Adrenal gland (tissue), 12 donors: ENCODE results near the gene ERN1. TPM values are rescaled to one million over a fixed set of nuclear protein-coding genes. Genes with fewer than 3 reads are reported as not detected.

Experiments
- DNase-seq, 7 donors: peaks; one replicate each; pipeline ENCODE4 v3.0.0-alpha.2; 2019 to 2020
- H3K27ac ChIP-seq, 5 donors: fragments of 200-600 bp; sonication (generic) in 4 of 5; 1 replicate in 3 of 5; 2 replicates in 2 of 5; pipeline versions ENCODE4 v1.5.1 to v1.8.0; 2016 to 2020; ENCODE audit warnings: mild to moderate bottlenecking in 1 of 5
- H3K27me3 ChIP-seq: fragments of 200-600 bp; 2 replicates; pipeline ENCODE4 v1.8.0; 2021
- H3K36me3 ChIP-seq, 2 donors: fragments of 200-600 bp; replicated peaks in 1 of 2; 1 replicate in 1 of 2; 2 replicates in 1 of 2; pipeline versions ENCODE4 v1.5.1 to v1.8.0; 2018 to 2022
- H3K4me1 ChIP-seq, 2 donors: fragments of 200-600 bp; replicated peaks in 1 of 2; 1 replicate in 1 of 2; 2 replicates in 1 of 2; pipeline versions ENCODE4 v1.5.1 to v1.8.0; 2018 to 2021
- H3K4me3 ChIP-seq, 4 donors: fragments of 200-600 bp; sonication (generic) in 3 of 4; one replicate each; pipeline ENCODE4 v1.5.1; 2016 to 2018
- H3K9me3 ChIP-seq, 3 donors: fragments of 200-600 bp; sonication (generic) in 1 of 3; replicated peaks in 1 of 3; 1 replicate in 2 of 3; 2 replicates in 1 of 3; pipeline versions ENCODE4 v1.5.1 to v1.8.0; 2016 to 2021
- POLR2A ChIP-seq, 2 donors: fragments of 450-650 bp; IDR thresholded peaks; one replicate each; pipeline ENCODE4 v1.6.1; 2017; ENCODE audit warnings: antibody characterized with exemption in 2 of 2, mild to moderate bottlenecking in 2 of 2, moderate library complexity in 1 of 2
- WGBS, 4 donors: extraction: QIAGEN DNeasy Blood & Tissue Kit in 2 of 4; methylation state at CpG; one replicate each; pipeline versions ENCODE4 v1.1.5 to v1.1.7; 2013 to 2017; 5-methylcytosine and 5-hydroxymethylcytosine counted together
- intact Hi-C, 2 donors: fragments of 100-400 bp; cut with DNase I; formaldehyde crosslinking; loops; one replicate each; pipeline versions ENCODE4 v1.14.1 to v1.15.0; 2022 to 2023
- polyA plus RNA-seq, 3 donors: library from polyadenylated mRNA; stranded (reverse); fragments of 200-250 nt in 2 of 3; fragments of 350-450 nt in 1 of 3; fragmentation: Illumina TruSeq in 1 of 3; extraction: RNeasy Lipid Tissue Mini Kit (QIAGEN cat#74804) in 1 of 3; gene quantifications; one replicate each; pipeline ENCODE4 v1.2.3, GENCODE V29; 2013 to 2014
- total RNA-seq, 9 donors: library from RNA; depleted of rRNA in 4 of 9; stranded (reverse); fragments of >200 nt in 4 of 9; fragments of 120-200 nt in 1 of 9; fragmentation: NEBNext Ultra II Directional in 1 of 9; extraction: Animal tissue kit (Norgen Biotek cat#: 25700) in 1 of 9; gene quantifications; one replicate each; pipeline versions ENCODE4 v1.1.0 to v1.2.4, GENCODE V29; 2013 to 2023
- TF ChIP-seq, protein P1 (sequence below), 6 experiments: fragments of 450-650 bp in 4 of 6; fragments of 200-600 bp in 2 of 6; sonication (generic) in 1 of 6; IDR thresholded peaks; 1 replicate in 5 of 6; 2 replicates in 1 of 6; pipeline versions ENCODE4 v1.5.1 to v1.8.0; 2016 to 2021; ENCODE audit warnings: antibody characterized with exemption in 6 of 6, mild to moderate bottlenecking in 2 of 6, moderate library complexity in 1 of 6
- donor health status: healthy with polysubstance abuse.
- donor health status: Bipolar disorder and iron deficiency.
- donor health status: DM: yes; HTN: yes; CAD: no.
- donor health status: DM: no; HTN: no; CAD: no.
- donor health status: DM: no; HTN: no; CAD: no.
- donor health status: DM: yes; HTN: yes; CAD: no.

Gene ERN1
- total and polyA plus RNA-seq, 12 donors: 31.9 to 205 (median 63.1) TPM

- Histone ChIP-seq H3K27me3 (no peaks in the 10 kb centered on the region), H3K36me3 (no peaks in the 10 kb centered on the region), H3K27ac (peak overlapping the region in 2 of 5 donors; percentile 43 to 80), H3K4me3 (no peak overlapping the region), H3K4me1 (peaks cover 27 to 76% of the 10 kb centered on the region in 2 donors), H3K9me3 (no peaks in the 10 kb centered on the region)
- intact Hi-C loops: no loop called here
- TF ChIP-seq, protein P1, sequence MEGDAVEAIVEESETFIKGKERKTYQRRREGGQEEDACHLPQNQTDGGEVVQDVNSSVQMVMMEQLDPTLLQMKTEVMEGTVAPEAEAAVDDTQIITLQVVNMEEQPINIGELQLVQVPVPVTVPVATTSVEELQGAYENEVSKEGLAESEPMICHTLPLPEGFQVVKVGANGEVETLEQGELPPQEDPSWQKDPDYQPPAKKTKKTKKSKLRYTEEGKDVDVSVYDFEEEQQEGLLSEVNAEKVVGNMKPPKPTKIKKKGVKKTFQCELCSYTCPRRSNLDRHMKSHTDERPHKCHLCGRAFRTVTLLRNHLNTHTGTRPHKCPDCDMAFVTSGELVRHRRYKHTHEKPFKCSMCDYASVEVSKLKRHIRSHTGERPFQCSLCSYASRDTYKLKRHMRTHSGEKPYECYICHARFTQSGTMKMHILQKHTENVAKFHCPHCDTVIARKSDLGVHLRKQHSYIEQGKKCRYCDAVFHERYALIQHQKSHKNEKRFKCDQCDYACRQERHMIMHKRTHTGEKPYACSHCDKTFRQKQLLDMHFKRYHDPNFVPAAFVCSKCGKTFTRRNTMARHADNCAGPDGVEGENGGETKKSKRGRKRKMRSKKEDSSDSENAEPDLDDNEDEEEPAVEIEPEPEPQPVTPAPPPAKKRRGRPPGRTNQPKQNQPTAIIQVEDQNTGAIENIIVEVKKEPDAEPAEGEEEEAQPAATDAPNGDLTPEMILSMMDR (IDR thresholded peaks at IDR 0.05): no peak
- no peak for TF ChIP-seq POLR2A (IDR thresholded peaks at IDR 0.05)
- 82 to 87% (median 86%) methylated on average over 5 of the region's 5 CpGs for WGBS, 4 donors
- no peak for DNase-seq
Observed at GRCh38 chr17:64109400-64109799, 20.5 kb downstream of the ERN1 start.

GRCh38 chr17:64107500-64108236 is 22.3 kb downstream of the ERN1 start:
- intact Hi-C loops: no loop called here
- no peaks in the 10 kb centered on the region for H3K27me3 ChIP-seq
- no peaks in the 10 kb centered on the region for H3K9me3 ChIP-seq
- peak overlapping the region in 3 of 5 donors; percentile 13 to 80 (median 66) for H3K27ac ChIP-seq
- TF ChIP-seq POLR2A (IDR thresholded peaks at IDR 0.05): no peak
- TF ChIP-seq, protein P1 (IDR thresholded peaks at IDR 0.05): no peak
- DNase-seq: peak in 2 of 7 donors; percentile 21 to 47
- H3K4me3 ChIP-seq: no peak overlapping the region
- H3K36me3 ChIP-seq: no peaks in the 10 kb centered on the region
- H3K4me1 ChIP-seq: peaks cover 41 to 76% of the 10 kb centered on the region in 2 donors
- 49 to 54% (median 53%) methylated on average over 5 of the region's 5 CpGs for WGBS, 4 donors

GRCh38 chr17:64106918-64107317 is 23.0 kb downstream of the ERN1 start:
- peak in 1 of 7 donors; percentile 4 for DNase-seq
- Histone ChIP-seq H3K36me3 (no peaks in the 10 kb centered on the region), H3K27me3 (no peaks in the 10 kb centered on the region), H3K4me3 (no peak overlapping the region), H3K4me1 (peaks cover 45 to 83% of the 10 kb centered on the region in 2 donors), H3K27ac (peak overlapping the region in 3 of 5 donors; percentile 13 to 80 (median 66)), H3K9me3 (no peaks in the 10 kb centered on the region)
- intact Hi-C loops: no loop called here
- 77 to 83% (median 80%) methylated on average over 3 of the region's 3 CpGs for WGBS, 4 donors
- no peak for TF ChIP-seq POLR2A (IDR thresholded peaks at IDR 0.05)
- TF ChIP-seq, protein P1 (IDR thresholded peaks at IDR 0.05): no peak

- peak overlapping the region in 3 of 5 donors; percentile 49 to 74 (median 62) for H3K27ac ChIP-seq
- DNase-seq: no peak
- no peaks in the 10 kb centered on the region for H3K27me3 ChIP-seq
- H3K36me3 ChIP-seq: no peaks in the 10 kb centered on the region
- 86 to 91% (median 87%) methylated on average over 5 of the region's 5 CpGs for WGBS, 4 donors
- intact Hi-C loops: no loop called here
- no peak overlapping the region for H3K4me3 ChIP-seq
- H3K4me1 ChIP-seq: peaks cover 52 to 73% of the 10 kb centered on the region in 2 donors
- no peaks in the 10 kb centered on the region for H3K9me3 ChIP-seq
- TF ChIP-seq, protein P1 (IDR thresholded peaks at IDR 0.05): no peak
- TF ChIP-seq POLR2A (IDR thresholded peaks at IDR 0.05): no peak
Observed at GRCh38 chr17:64103391-64104364, 26.3 kb downstream of the ERN1 start.
